NCI-H128 (cell line): ENCODE data around the gene GRIA3.
"Not testable (repeated sequence)": the region's sequence is repeated elsewhere in the genome, so short reads cannot be mapped to it uniquely, and the experiment has no call there.

Source experiments
- DNase-seq: peaks from one replicate; lab custom pipeline; 2025; ENCODE audit not compliant: unreplicated experiment; lab: John Stamatoyannopoulos, UW

Gene GRIA3

DNA sequence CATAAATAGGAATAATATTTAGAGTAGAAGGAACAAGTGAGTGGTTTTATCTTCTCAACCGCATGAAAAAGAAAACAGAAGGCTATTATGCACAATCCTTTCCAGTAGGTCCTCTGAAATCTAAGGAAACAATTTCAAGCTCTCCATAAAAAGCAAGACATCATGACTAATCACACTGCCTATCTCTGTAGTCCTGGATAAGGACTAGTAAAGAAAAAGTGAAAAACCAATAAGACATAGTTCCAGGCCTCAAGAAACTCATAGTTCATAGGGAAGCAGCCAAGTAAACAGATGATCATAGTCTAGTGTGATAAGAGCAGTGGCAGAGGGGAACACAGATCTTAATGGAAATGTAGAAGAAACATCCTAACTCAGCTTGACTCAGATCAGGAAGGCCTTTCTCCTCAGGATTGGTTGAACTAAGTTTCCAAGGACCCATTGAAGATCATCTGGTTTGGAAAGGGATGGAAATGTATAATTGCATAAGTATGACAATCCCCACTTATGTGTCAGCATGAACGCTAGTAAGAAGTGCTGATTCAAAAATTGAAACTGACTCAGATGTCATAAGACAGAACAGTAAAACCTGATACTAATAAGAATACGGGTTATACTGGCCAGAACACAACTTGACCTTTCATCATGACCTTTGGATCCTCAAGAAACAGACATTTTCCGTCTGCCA, 155.3 kb downstream of the GRIA3 start:
- no peak for DNase-seq

DNA sequence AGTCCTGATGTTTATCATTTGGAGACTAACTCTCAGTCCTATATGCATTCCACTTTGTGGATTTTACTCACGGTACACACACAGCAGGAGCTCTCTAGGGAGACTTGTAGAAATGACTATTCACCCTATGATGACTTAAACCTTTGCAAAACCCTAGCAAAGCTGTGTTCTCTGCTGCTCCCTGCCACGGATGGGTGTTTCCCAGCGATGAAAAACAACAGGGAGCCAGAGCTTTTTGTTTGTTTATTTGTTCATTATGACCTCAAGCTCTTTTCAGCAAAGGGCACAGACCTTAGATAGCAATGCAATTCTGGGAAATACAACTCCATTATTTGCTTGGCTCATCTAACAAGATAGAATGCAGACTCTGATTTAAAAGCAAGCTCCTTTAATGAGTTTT, 156.6 kb downstream of the GRIA3 start:
- DNase-seq = no peak

DNA sequence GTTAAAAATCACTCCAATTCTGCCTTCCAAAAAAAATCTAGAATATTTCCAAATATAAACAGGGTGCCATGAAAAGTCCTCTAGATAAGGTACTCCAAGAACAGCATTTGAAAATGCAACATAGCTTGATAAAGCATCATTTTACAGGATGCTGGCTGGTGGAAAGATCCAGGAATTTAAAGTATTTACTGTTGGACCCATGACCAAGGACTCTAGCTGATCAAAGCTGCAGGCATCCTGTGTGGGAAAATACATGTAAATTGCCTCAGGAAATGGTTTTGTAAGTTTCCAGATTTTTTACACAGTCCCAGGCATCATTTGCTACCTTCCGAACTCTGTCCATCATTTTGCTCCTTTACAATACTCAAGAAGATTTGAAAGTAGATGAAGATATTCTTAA, 164.4 kb downstream of the GRIA3 start:
- no peak for DNase-seq

DNA sequence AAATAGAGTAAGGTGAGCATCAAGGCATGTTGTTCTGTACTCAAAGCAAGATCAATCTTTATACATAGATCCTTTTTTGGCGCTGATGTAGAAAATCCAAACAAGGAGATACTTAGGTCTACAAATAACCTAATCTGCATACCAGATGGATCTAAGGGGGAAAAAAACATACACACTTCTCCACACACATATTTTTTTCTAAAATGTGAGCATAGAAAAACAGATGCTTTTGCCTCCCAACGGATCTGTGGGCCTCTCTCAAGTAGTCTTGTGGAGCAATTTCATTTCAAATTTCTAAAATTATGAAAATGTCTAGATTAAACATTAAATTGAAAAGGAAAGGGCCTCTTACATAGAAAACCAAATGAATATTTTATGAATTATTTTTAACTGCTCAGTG, 166.1 kb downstream of the GRIA3 start:
- no peak for DNase-seq

DNA sequence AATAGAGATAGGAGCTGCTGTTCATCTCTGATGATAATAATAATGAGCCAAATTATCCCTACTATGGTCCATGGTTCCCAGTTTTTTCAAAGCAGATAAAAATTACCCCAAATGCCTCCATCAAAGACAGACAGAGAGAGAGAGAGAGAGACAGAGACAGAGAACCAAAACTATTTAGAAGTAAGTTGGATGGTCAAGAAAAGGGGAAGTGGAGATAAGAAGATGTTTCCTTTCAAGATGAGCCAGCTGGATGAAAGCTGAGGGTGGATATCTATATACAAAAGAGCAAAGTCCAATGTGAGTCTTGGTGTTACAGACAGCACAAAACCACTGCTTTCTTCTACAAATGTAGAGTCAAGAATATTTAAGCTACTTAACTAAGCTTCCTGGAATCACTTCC, 173.9 kb downstream of the GRIA3 start:
- DNase-seq = no peak

DNA sequence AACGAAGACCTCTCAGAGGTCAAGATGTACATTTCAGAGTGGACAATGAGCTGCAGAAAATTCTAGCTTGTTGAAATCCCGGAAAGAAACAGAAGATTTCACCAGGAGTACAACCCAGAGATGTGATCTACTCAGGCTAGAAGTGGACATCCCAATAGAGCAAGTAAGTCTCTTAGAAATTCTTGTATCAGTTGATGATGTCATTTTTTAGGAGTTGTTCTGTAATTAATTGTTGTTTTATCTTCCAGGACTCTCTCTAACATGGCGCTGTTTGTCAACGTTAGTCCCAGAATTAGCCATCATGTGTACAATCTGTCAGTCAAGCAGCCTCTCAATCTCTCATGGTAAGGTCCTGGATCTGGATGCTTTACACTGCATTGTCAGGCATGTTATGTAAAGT, 174.4 kb downstream of the GRIA3 start:
- DNase-seq = no peak

DNA sequence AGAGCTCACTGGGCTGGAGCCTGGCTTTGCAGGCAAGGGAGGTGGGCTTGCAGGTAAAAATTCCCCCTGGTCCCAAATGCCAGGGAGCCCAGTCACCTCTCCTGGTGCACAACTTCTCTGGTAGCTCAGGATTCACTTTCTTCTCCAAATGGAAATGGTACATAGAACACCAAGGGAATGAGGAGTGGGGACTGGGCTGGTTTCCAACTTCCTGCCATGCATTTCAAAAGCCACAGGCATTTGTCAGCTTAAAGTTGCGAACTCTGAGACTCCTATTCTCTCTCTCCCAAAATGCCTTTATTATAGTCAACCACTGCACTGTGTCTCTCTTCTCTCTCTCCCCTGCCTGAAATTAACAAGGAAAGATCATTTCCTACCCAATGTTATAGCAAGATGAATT, 177.3 kb downstream of the GRIA3 start:
- no peak for DNase-seq

DNA sequence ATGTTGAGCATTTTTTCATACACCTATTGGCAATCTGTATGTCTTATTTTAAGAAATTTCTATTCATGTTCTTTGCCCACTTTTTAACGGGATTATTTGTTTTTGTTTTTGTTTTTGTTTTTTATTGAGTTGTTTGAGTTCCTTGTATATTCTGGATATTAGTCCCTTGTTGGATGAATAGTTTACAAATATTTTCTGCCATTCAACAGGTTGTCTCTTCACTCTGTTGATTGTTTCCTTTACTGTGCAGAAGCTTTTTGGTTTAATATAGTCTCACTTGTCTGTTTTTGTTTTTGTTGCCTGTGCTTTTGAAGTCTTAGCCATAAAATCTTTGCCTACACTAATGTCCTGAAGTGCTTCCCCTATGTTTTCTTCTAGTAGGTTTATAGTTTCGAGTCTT, 202.1 kb downstream of the GRIA3 start:
- DNase-seq = not testable (repeated sequence)

DNA sequence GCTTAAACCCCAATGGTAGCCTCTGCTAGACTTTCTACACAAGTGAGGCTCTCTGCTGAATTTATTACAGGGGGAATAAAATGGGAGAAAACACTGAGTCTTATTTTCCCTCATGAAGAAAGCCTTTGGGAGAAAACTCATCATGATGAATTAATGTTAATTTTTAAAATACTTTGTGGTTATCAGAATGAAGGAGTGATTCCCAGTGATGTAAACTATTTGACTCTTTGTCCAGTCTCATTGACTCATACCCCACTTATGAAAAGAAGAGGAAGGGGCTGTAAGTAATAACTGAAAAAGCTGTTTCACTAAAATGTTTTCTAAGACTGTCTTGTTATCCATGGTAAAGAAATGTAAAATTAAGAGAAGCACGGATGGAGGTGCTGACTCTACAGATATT, 208.8 kb downstream of the GRIA3 start:
- no peak for DNase-seq

DNA sequence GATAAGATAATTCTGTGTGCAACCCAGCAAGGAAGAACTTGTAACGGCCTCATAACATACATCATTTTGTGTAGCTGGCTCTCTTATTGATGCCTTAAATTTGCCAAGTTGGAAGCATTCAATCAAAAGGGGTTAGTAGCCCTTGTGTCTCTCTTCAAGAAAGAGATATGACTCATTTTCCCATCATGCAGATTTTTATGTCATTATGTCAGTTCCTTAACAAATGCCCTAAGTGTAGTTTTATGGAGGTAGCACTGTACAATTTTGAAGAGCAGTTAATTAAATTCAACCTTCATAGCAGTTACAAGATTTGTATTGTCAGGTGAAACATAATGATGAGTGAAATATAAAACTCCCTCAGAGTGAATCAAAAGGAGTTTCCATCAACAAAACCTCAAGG, 215.6 kb downstream of the GRIA3 start:
- no peak for DNase-seq

DNA sequence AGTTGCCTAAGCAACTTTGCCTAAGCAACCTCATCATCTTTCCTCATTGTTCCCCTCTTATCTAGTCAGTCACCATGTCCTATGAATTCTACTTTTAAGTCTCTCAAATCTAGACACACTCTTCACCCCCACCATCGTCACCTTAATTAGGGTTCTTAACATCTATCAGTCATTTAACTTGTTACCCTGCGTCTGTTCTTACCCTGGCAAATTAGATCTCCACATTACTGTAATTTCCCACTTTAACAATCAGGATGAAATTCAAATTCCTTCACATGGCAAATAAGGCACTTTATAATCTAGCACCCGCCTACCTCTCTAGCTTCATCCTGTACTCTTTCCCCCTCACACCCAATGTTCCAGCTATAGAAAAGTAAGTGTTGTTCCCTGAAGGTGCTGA, 221.2 kb downstream of the GRIA3 start:
- no peak for DNase-seq

DNA sequence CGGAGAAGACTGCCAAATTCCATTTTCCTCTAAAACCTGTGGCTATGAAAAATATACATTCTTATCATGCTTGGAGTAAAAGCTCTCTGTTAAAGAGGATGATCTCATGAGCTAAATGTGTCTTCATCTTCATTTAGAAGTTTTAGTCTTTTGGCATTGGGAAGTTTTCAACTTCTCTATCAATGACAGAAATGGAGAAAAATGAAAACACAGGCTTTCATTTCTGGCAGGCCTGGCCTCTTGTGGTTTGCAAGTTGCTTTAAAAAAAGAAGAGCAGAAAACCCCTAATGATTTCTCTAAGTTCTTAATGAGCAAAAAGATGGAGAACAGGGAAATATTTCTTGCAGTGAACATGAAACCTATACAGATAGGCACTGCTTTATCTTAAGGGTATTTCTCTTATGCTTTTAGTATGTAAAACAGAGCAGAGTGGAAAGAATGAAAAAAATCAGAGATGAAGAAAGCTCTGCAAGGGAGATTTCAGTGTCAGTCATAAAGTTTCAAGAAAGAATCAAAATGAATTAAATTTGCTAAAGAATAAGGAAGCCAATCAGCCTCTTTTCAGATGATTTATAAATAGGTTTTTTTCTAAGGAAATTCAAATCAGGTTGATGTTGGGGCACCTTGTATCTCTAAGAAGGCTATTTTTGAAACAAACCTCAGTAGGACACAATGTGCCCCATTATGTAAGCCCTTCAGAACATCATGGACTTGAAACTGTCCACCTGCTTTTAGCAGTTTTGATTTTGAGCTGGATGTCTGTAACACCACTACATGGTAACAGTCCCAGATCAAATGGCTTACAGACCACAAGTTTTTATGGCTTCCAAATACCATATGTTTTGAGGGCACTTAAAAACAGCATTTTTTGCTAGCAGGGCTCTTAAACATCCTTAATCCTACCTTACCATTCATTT, 225.0 kb downstream of the GRIA3 start:
- no peak for DNase-seq

DNA sequence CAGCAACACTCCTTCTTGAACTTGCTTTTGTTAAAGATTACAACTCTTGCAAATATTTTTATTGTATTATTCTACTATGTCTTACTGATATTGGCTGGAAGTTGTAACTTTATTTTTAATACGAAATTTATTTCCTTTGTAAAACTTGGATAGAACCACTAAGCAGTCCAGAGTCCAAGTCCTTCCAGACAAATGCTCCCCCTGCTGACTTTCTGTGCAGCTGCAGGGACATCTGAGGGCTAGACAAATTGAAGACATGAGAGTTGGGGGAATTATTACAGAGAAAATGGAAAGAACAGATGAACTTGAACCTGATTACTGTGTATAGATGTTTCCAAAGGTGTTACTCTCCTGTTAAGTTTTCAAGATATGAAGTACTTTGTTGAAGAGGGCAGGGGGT, 238.8 kb downstream of the GRIA3 start:
- no peak for DNase-seq

DNA sequence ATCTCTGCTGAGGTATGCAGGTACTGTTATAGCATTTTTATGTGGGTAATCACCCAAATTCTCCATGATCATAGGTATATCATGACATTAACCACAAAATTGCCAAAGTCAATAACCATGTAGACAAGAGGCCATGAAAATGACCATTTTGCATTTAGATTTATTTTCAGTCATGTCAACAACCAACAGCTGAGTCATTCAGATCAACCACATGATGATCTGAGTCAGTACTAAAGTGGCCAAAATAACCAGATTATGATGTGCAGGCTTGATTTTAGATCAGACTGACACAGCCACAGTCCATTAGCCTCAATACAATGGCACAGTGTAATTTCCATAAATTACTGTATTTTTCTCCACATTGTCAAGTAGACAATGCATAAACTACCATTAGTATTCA, 240.5 kb downstream of the GRIA3 start:
- no peak for DNase-seq

DNA sequence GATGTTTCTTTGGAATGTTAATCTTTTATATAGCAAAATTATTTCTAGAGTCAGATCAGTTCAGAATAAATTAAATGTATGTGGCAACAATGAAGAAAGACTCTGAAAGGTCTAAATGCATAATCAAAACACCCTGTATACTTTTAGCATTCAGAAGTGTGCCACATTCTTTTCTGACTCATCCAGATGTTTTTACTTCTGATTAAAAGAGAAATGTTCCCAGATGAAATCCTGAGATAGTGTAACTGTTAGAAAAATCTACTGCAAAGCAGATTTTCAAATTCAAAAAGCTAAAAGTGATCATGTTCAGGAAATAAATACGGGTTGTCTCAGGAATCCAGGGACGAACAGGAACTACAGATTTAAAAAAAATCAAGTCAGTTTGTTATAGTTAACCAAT, 241.4 kb downstream of the GRIA3 start:
- DNase-seq = no peak

DNA sequence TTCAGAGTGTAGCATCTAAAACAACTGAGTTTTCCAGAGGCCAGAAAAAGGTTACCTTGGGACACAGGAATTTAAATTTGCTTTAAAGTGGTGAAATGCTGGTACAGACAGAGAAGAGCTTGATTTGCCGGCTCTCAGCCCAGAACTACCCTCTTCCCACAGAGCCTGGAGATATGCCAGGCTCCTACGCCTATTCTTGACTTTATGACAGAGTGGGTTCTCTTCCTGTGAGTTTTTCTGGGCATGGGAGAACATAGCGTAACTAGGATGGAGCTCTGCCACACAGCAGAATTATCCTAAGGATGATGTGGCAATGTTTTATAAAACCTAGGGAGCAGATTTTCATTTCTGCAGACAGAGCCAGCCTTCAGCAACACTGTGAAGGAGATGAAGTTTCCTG, 241.8 kb downstream of the GRIA3 start:
- DNase-seq = no peak

DNA sequence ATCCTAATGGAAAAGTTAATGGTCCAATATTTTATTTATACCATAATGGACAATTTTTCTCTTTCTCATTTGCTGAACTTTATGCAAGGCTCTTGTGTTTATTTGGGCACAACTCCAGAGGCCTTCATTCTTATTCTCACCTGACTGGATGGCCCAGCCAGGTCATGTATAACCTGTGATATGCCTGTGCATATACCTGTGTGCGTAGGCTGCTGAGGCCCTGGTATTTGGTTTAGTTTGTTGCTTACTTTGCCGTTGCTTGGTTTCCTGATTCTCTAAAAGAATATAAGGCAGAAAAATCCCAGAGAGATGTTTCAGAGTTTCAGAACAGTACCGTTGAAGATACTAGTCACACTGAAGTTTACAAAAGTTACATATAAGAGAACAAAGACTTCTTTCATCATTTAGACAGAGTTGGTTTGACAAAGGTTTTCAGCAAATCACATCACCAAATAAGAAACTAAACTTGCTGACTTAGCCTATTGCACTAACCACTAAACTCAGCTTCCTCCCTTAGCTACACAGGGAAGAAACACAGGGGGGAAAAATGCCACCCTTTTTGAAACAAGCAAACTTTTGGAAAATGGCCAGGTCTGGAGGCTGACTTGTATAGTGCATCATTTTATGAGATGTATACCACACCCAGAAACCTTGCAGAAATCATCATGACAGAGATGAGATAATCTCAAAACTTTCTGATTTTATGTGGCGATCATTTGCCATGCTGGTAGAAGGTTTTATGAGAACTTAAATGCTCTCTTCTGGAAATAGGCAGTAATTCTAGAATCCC, 248.5 kb downstream of the GRIA3 start:
- no peak for DNase-seq

DNA sequence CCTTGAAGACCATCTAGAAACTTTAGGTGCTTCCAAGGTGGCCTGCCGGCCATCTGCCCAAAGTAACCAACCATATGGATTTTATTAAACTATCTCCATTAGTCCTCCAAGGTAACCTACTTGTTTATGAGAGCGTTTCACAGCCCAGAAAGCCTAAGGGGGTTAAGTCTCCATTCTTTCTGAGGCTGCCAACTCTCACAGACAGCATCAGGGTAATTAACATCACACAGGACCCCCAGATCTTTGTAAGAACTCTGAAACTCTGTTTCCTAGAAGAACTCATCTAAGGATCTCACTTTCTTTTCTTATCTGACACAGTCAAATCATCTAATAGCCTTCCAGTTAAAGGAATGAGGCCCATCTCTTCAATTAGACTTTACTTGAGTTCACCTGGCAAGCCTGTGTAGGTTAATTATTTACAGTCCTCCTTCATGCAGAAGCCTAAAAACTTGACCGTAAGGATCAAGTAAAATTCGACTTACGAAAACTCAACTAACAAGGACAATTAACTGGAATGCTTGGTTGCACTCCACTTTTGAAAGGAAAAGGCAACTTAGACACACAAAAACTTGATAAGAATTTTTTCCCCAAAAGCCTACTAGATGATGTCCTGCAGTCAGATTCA, 252.5 kb downstream of the GRIA3 start:
- DNase-seq = no peak

DNA sequence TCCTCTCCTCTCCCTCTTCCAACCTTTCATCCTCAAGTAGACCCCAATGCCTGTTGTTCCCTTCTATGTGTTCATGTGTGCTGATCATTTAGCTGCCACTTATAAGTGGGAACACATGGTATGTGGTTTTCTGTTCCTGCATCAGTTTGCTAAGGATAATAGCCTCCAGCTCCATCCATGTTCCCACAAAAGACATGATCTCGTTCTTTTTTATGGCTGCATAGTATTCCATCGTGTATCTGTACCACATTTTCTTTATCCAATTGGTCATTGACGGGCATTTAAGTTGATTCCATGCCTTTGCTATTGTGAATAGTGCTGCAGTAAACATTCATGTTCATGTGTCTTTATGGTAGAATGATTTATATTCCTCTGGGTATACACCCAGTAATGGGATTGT, 255.8 kb downstream of the GRIA3 start:
- not testable (repeated sequence) for DNase-seq

DNA sequence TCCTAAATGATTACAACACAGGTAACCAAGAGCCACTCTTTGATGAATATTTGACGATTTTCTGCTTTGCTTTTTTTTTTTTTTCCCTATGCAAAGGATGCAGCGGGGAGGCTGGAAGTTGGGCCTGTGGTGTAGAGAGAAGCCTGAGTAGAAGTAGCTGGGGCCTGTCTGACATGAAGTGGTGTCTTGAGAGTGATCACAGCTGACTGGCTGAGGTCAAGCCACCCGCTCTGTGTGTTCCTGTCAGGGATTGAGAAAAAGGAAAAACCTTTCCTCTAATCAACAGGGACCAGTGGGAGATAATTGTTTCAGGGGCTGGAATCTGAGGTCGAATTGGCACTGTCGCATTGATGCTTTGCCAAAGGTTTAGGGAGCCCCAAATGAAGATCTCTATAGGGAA, 258.7 kb downstream of the GRIA3 start:
- DNase-seq = no peak

DNA sequence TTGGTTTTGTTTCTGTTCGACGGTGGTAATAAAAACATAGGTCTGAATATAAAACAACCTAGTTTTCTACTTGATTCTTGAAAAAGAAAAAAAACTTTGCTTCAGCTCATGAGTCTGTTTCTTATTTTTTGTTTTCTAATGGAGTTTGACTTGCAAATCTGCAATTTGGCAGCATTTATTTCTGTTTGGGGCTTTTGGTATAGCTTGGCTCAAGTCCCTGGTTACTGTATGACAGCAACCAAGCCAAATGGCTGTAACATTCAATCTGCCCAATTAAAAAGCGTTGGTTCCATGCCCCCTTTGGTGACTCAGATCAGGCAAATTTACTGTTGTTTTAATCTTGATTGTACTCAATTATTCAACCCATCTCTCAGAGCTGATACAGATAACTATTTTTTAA, 263.4 kb downstream of the GRIA3 start:
- DNase-seq = no peak
